GM21381 (cell line): ENCODE data around the gene POLN.
"Not testable (repeated sequence)": the region's sequence is repeated elsewhere in the genome, so short reads cannot be mapped to it uniquely, and the experiment has no call there.

Source experiments
- ATAC-seq: cut with Tn5 transposase; IDR thresholded peaks from one replicate; pipeline ENCODE4 v1.9.1; 2021; ENCODE audit warnings: mild to moderate bottlenecking, moderate library complexity; ENCODE audit not compliant: unreplicated experiment

POLN gene

GRCh38 chr4:2172161-2172560 is 69.8 kb downstream of the POLN start:
- ATAC-seq: no peak

GRCh38 chr4:2168469-2169319 is 73.2 kb downstream of the POLN start:
- no peak for ATAC-seq

- no peak for ATAC-seq
Measured at GRCh38 chr4:2166253-2166652, 75.7 kb downstream of the POLN start.

DNA sequence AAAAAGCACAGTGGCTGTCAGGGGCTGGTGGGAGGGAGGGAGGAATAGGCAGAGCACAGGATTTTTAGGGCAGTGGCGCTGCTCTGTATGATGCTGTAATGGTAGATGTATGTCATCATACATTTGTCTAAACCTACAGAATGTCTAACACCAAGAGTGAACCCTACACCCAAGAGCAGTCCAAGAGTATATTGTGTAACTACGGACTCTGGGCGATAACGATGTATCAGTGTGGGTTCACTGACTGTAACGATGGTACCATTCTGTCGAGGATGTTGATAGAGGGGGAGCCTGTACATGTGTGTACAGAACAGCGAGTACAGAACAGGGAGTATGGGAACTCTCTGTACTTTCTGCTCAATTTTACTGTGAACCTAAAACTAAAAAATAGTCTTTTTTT is 76.5 kb downstream of the POLN start:
- no peak for ATAC-seq

DNA sequence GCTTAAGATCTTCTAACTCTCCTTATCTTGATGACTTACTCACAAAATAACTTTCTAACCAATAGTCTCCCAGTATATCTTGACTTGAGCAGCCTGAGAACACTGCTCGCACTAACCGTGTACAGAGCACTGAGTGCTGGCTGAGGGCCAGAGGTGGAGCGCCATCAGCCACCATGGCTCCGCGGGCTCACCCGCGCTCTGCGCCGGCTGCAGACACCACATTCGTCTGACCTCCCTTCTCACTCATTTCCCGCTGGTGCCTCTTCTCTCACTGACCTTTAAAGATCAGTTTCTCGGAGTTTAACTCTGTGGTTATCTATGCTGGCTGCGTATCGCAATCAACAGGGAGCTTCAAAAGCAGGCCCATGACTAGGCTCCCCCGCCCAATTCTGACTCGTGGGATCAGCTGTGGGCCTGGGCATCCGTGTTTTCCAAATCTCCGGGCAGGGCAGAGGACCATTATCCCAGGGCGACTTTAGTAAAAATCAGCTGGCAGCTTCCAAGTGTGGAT is 78.6 kb downstream of the POLN start:
- no peak for ATAC-seq

DNA sequence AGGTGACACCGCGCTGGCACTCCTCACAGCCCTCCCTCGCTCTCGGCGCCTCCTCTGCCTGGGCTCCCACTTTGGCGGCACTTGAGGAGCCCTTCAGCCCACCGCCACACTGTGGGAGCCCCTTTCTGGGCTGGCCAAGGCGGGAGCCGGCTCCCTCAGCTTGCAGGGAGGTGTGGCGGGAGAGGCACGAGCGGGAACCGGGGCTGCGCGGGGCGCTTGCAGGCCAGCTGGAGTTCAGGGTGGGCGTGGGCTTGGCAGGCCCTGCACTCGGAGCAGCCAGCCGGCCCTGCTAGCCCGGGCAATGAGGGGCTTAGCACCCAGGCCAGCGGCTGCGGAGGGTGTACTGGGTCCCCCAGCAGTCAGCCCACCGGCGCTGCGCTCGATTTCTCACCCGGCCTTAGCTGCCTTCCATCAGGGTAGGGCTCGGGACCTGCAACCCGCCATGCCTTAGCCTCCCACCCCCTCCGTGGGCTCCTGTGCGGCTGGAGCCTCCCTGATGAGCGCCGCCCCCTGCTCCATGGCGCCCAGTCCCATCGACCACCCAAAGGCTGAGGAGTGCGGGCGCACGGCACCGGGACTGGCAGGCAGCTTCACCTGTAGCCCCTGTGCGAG is 80.7 kb downstream of the POLN start:
- not testable (repeated sequence) for ATAC-seq

GRCh38 chr4:2159931-2160330 is 82.0 kb downstream of the POLN start:
- ATAC-seq: no peak

- no peak for ATAC-seq
Measured at GRCh38 chr4:2155246-2155645, 86.7 kb downstream of the POLN start.

GRCh38 chr4:2154215-2154740 is 87.6 kb downstream of the POLN start:
- ATAC-seq: no peak

DNA sequence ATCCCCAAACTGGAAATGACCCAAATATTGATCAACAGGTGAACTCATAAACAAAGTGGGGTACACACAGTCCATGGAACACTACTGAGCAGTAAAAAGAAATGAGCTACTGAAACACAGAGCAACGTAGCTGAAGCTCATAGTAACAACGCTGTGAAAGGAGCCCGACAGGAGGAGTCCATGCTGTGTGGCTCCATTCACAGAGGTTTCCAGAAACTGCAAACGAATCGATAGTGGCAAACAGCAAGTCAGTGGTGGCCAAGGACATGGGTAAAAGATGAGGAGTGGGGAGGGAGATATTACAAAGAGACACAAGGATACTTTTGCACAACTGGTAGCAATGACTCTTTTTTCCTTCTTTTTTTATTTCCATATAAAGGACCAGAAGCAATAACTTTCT is 90.4 kb downstream of the POLN start:
- no peak for ATAC-seq

DNA sequence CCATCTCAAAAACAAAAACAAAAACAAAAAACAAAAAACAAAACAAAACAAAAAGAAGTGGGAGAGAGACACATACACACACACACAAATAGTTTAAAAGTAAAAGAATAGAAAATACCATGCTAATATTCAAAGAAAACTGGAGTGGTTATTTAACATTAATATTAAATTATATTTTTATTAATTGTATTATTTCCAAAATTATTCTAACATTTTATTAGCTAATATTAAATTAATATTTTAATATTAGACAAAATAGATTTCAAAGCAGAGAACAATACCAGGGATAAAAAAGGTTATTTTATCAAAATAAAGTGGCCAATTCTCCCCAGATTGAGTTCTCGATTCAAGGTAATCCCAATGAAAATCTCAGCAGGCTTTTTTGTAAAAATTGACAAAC is 91.8 kb downstream of the POLN start:
- ATAC-seq: no peak

GRCh38 chr4:2142630-2143427 is 99.1 kb downstream of the POLN start:
- no peak for ATAC-seq

DNA sequence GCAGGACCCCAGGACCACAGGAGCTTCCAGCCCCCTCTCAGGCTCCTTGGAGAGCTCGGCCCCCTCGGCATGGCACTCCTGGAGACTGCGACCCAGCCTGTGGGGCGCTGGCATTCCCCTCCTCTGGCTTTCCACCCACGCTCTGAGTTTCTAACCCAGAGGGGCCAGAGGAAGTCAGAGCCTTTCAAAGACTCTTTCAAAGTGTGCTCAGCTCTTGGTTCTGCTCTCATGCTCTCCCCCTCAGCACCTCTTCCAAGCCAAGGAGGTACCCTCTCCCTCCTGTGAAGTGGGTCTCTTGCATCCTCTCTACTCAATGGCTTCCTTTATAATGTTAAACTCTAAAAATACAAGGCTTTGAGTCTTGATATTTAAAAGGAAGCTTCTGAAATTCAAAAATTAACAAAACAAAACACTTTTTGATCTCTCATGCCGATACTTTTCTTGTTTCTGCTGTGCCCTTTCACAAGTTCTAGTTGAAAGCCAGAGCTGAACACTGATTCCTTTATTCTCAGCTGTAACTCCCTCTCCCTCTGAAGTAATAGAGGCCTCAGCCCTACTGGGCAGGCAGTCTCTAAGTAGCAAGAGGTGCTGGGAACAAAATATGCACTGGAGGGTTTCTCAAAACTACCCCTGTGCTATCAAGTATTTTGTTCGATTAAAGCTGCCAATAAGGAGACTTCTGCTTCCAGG is 100.0 kb downstream of the POLN start:
- ATAC-seq: no peak

DNA sequence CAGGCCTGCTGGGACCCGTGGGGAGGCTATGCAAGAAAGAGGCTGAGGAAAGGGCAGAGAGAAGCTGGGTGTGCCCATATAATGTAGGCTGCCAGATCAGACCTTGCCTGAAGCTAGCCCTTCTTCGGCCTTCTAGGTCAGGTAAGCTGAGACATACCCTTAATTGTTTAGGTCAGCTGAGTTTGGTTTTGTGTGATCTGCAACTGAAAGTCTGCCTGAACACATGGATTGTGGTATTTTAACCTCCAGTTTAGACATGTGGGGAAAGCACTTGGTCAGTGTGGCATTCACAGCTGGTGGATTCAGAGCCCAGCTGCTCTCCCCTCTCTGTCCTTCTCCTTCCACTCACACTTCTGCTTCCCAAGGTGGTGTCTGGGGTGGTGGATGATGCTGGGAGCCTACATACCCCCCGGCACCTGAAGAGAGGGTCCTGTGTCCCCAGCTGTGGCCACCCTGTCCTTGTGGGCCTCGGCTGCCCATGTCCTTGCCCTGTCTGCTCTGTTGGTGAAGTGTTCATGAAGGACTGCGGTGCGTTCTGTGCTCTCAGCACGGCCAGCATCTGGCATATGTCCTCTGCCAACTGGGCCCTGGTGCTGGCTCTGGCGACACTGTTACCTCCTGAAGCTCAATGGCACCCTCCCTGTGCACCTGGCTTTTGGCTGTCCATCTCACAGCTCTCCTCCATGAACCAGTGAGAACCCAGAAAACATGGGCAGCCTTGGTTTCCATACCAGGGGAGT is 100.7 kb downstream of the POLN start:
- no peak for ATAC-seq

- ATAC-seq: no peak
Measured at GRCh38 chr4:2138846-2139500, 102.9 kb downstream of the POLN start.

DNA sequence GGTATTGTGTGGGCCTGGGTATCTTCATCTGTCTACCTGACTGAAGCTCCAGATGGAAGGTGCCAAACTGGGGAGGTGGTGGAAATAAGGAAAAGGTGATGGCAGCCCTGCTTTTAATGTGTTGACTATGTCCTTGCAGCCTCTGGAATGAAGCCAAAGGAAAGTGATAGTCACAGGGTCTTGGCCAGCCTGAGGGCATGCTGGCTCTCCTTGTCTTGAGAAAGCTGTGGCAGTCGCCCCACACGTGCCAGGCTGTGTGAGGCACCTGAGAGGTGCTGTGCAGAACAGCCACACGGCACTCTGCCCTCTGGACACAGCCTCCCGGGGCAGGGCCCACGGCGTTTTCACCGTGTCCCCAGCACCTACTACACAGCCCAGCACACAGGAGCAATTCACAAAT is 105.2 kb downstream of the POLN start:
- no peak for ATAC-seq

GRCh38 chr4:2135083-2135482 is 106.8 kb downstream of the POLN start:
- no peak for ATAC-seq

DNA sequence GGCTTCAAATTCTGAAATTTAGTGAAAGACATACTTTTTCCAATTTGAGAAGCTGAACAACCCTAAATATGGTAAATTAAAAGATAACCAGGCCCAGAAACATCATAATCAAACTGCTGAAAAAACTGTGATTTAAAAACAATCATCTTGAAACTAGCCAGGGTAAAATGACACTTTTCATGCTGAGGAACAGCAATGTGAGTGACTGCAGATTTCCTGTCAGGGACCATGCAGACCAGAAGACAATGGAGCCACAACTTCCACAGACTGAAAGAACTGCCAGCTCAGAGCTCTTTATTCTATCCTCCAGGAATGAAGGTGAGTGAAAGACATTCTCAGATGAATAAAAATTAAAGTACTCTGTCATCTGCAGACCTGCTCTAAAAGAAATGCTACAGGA is 109.5 kb downstream of the POLN start:
- no peak for ATAC-seq

GRCh38 chr4:2127609-2128332 is 114.2 kb downstream of the POLN start:
- no peak for ATAC-seq
